Hepatocyte (in vitro differentiated cells): Measurements from ENCODE around the gene GORAB.

ENCODE experiments used
- CTCF ChIP-seq: fragments of 200-600 bp; sonication (generic); IDR thresholded peaks from 2 replicates; pipeline ENCODE4 v1.5.1; 2016; ENCODE audit warnings: antibody characterized with exemption, mild to moderate bottlenecking; ENCODE audit not compliant: poor library complexity
- EZH2 ChIP-seq: fragments of 200-600 bp; sonication (generic); IDR thresholded peaks from 2 replicates; pipeline ENCODE4 v1.6.1; 2016; ENCODE audit warnings: antibody characterized with exemption, mild to moderate bottlenecking, borderline replicate concordance
- EZH2phosphoT487 ChIP-seq: fragments of 200-600 bp; sonication (generic); IDR thresholded peaks from one replicate; pipeline ENCODE4 v1.6.1; 2018; ENCODE audit warnings: antibody characterized with exemption, mild to moderate bottlenecking, low read depth, moderate library complexity; ENCODE audit not compliant: unreplicated experiment, severe bottlenecking

- TF ChIP-seq CTCF (no peak), EZH2phosphoT487 (no peak), EZH2 (no peak)
Observed at GRCh38 chr1:170518185-170518834, 13.7 kb upstream of the GORAB start.
